ENCODE measurements around the gene TAF3.
A peak's percentile ranks its signal among the peaks of the same experiment; 100 is the strongest.

Gene TAF3

GRCh38 chr10:8037941-8038894 is 219.9 kb downstream of the TAF3 start:
- no peak for DNase-seq (ENCODE audit: low read depth in 1 of 2, low spot score in 1 of 2)
- no peak for TF ChIP-seq JUND (IDR thresholded peaks at IDR 0.05; ENCODE audit: low read depth)
- in situ Hi-C loops (cut with HindIII; ENCODE audit: low pct_unique_long_range_greater_than_20kb, low sequenced_read_pairs), result no loop called here

- in situ Hi-C loops (cut with HindIII; ENCODE audit: low pct_unique_long_range_greater_than_20kb, low sequenced_read_pairs), result no loop called here
- TF ChIP-seq JUND (IDR thresholded peaks at IDR 0.05; ENCODE audit: low read depth), result no peak
- no peak for DNase-seq (ENCODE audit: low read depth in 1 of 2, low spot score in 1 of 2)
Observed at GRCh38 chr10:8039321-8039881, 221.1 kb downstream of the TAF3 start.

GRCh38 chr10:8040651-8041050 is 222.3 kb downstream of the TAF3 start:
- in situ Hi-C loops (cut with HindIII; ENCODE audit: low pct_unique_long_range_greater_than_20kb, low sequenced_read_pairs), result no loop called here
- no peak for TF ChIP-seq JUND (IDR thresholded peaks at IDR 0.05; ENCODE audit: low read depth)
- DNase-seq (ENCODE audit: low read depth in 1 of 2, low spot score in 1 of 2), result no peak

- in situ Hi-C loops (cut with HindIII; ENCODE audit: low pct_unique_long_range_greater_than_20kb, low sequenced_read_pairs), result no loop called here
- no peak for TF ChIP-seq JUND (IDR thresholded peaks at IDR 0.05; ENCODE audit: low read depth)
- no peak for DNase-seq (ENCODE audit: low read depth in 1 of 2, low spot score in 1 of 2)
Observed at GRCh38 chr10:8041284-8041991, 223.1 kb downstream of the TAF3 start.

GRCh38 chr10:8041992-8042720 is 223.9 kb downstream of the TAF3 start:
- DNase-seq (ENCODE audit: low read depth in 1 of 2, low spot score in 1 of 2), result no peak
- no peak for TF ChIP-seq JUND (IDR thresholded peaks at IDR 0.05; ENCODE audit: low read depth)
- in situ Hi-C loops (cut with HindIII; ENCODE audit: low pct_unique_long_range_greater_than_20kb, low sequenced_read_pairs), result no loop called here

- in situ Hi-C loops (cut with HindIII; ENCODE audit: low pct_unique_long_range_greater_than_20kb, low sequenced_read_pairs), result no loop called here
- TF ChIP-seq JUND (IDR thresholded peaks at IDR 0.05; ENCODE audit: low read depth), result no peak
- no peak for DNase-seq (ENCODE audit: low read depth in 1 of 2, low spot score in 1 of 2)
Observed at GRCh38 chr10:8042721-8043568, 224.6 kb downstream of the TAF3 start.

GRCh38 chr10:8043569-8044306 is 225.4 kb downstream of the TAF3 start:
- no peak for TF ChIP-seq JUND (IDR thresholded peaks at IDR 0.05; ENCODE audit: low read depth)
- no peak for DNase-seq (ENCODE audit: low read depth in 1 of 2, low spot score in 1 of 2)
- in situ Hi-C loops (cut with HindIII; ENCODE audit: low pct_unique_long_range_greater_than_20kb, low sequenced_read_pairs), result no loop called here

- in situ Hi-C loops (cut with HindIII; ENCODE audit: low pct_unique_long_range_greater_than_20kb, low sequenced_read_pairs), result no loop called here
- TF ChIP-seq JUND (IDR thresholded peaks at IDR 0.05; ENCODE audit: low read depth), result no peak
- DNase-seq (ENCODE audit: low read depth in 1 of 2, low spot score in 1 of 2), result no peak
Observed at GRCh38 chr10:8044331-8044907, 226.1 kb downstream of the TAF3 start.

GRCh38 chr10:8044908-8045725 is 226.8 kb downstream of the TAF3 start:
- in situ Hi-C loops (cut with HindIII; ENCODE audit: low pct_unique_long_range_greater_than_20kb, low sequenced_read_pairs), result no loop called here
- no peak for TF ChIP-seq JUND (IDR thresholded peaks at IDR 0.05; ENCODE audit: low read depth)
- peak; percentile 90 to 93 for DNase-seq (ENCODE audit: low read depth in 1 of 2, low spot score in 1 of 2)

Data from T47D (cell line).